Adrenal gland (tissue), 12 donors: ENCODE data around the gene CMIP. TPM values are rescaled to one million over a fixed set of nuclear protein-coding genes. Genes with fewer than 3 reads are reported as not detected.

ENCODE experiments used
- DNase-seq, 7 donors: peaks; one replicate each; pipeline ENCODE4 v3.0.0-alpha.2; 2019 to 2020
- H3K27ac ChIP-seq, 5 donors: fragments of 200-600 bp; sonication (generic) in 4 of 5; 1 replicate in 3 of 5; 2 replicates in 2 of 5; pipeline versions ENCODE4 v1.5.1 to v1.8.0; 2016 to 2020; ENCODE audit warnings: mild to moderate bottlenecking in 1 of 5
- H3K27me3 ChIP-seq: fragments of 200-600 bp; 2 replicates; pipeline ENCODE4 v1.8.0; 2021
- H3K36me3 ChIP-seq, 2 donors: fragments of 200-600 bp; replicated peaks in 1 of 2; 1 replicate in 1 of 2; 2 replicates in 1 of 2; pipeline versions ENCODE4 v1.5.1 to v1.8.0; 2018 to 2022
- H3K4me1 ChIP-seq, 2 donors: fragments of 200-600 bp; replicated peaks in 1 of 2; 1 replicate in 1 of 2; 2 replicates in 1 of 2; pipeline versions ENCODE4 v1.5.1 to v1.8.0; 2018 to 2021
- H3K4me3 ChIP-seq, 4 donors: fragments of 200-600 bp; sonication (generic) in 3 of 4; one replicate each; pipeline ENCODE4 v1.5.1; 2016 to 2018
- H3K9me3 ChIP-seq, 3 donors: fragments of 200-600 bp; sonication (generic) in 1 of 3; replicated peaks in 1 of 3; 1 replicate in 2 of 3; 2 replicates in 1 of 3; pipeline versions ENCODE4 v1.5.1 to v1.8.0; 2016 to 2021
- CTCF ChIP-seq, 6 experiments: fragments of 450-650 bp in 4 of 6; fragments of 200-600 bp in 2 of 6; sonication (generic) in 1 of 6; IDR thresholded peaks; 1 replicate in 5 of 6; 2 replicates in 1 of 6; pipeline versions ENCODE4 v1.5.1 to v1.8.0; 2016 to 2021; ENCODE audit warnings: antibody characterized with exemption in 6 of 6, mild to moderate bottlenecking in 2 of 6, moderate library complexity in 1 of 6
- POLR2A ChIP-seq, 2 donors: fragments of 450-650 bp; IDR thresholded peaks; one replicate each; pipeline ENCODE4 v1.6.1; 2017; ENCODE audit warnings: antibody characterized with exemption in 2 of 2, mild to moderate bottlenecking in 2 of 2, moderate library complexity in 1 of 2
- WGBS, 4 donors: extraction: QIAGEN DNeasy Blood & Tissue Kit in 2 of 4; methylation state at CpG; one replicate each; pipeline versions ENCODE4 v1.1.5 to v1.1.7; 2013 to 2017; 5-methylcytosine and 5-hydroxymethylcytosine counted together
- intact Hi-C, 2 donors: fragments of 100-400 bp; cut with DNase I; formaldehyde crosslinking; loops; one replicate each; pipeline versions ENCODE4 v1.14.1 to v1.15.0; 2022 to 2023
- polyA plus RNA-seq, 3 donors: library from polyadenylated mRNA; stranded (reverse); fragments of 200-250 nt in 2 of 3; fragments of 350-450 nt in 1 of 3; fragmentation: Illumina TruSeq in 1 of 3; extraction: RNeasy Lipid Tissue Mini Kit (QIAGEN cat#74804) in 1 of 3; gene quantifications; one replicate each; pipeline ENCODE4 v1.2.3, GENCODE V29; 2013 to 2014
- total RNA-seq, 9 donors: library from RNA; depleted of rRNA in 4 of 9; stranded (reverse); fragments of >200 nt in 4 of 9; fragments of 120-200 nt in 1 of 9; fragmentation: NEBNext Ultra II Directional in 1 of 9; extraction: Animal tissue kit (Norgen Biotek cat#: 25700) in 1 of 9; gene quantifications; one replicate each; pipeline versions ENCODE4 v1.1.0 to v1.2.4, GENCODE V29; 2013 to 2023
- donor health status: healthy with polysubstance abuse.
- donor health status: Bipolar disorder and iron deficiency.
- donor health status: DM: yes; HTN: yes; CAD: no.
- donor health status: DM: no; HTN: no; CAD: no.
- donor health status: DM: no; HTN: no; CAD: no.
- donor health status: DM: yes; HTN: yes; CAD: no.

CMIP gene
- total and polyA plus RNA-seq, 12 donors, result 8.1 to 87.9 (median 42.5) TPM

GRCh38 chr16:81480606-81481206 is 36.1 kb downstream of the CMIP start:
- H3K4me3 ChIP-seq, result no peak overlapping the region

GRCh38 chr16:81481207-81481821 is 36.7 kb downstream of the CMIP start:
- DNase-seq, result peak in 6 of 7 donors; percentile 63 to 86 (median 75)
- no peaks in the 10 kb centered on the region for H3K36me3 ChIP-seq
- peak overlapping the region in 3 of 5 donors; percentile 50 to 83 (median 74) for H3K27ac ChIP-seq
- no peak for TF ChIP-seq POLR2A (IDR thresholded peaks at IDR 0.05)
- TF ChIP-seq CTCF (IDR thresholded peaks at IDR 0.05), result no peak
- H3K4me1 ChIP-seq, result peaks cover 21 to 99% of the 10 kb centered on the region in 2 donors
- H3K4me3 ChIP-seq, result no peak overlapping the region
- no peaks in the 10 kb centered on the region for H3K9me3 ChIP-seq
- intact Hi-C loops, result no loop called here
- 48 to 72% (median 63%) methylated on average over 10 to 11 of the region's 11 CpGs for WGBS, 4 donors
- H3K27me3 ChIP-seq, result no peaks in the 10 kb centered on the region

More at GRCh38 chr16:81480606-81481206, 36.1 kb downstream of the CMIP start:
- H3K4me1 ChIP-seq, result peaks cover 17 to 92% of the 10 kb centered on the region in 2 donors
- no peaks in the 10 kb centered on the region for H3K36me3 ChIP-seq
- 82 to 90% (median 86%) methylated on average over 9 of the region's 9 CpGs for WGBS, 4 donors
- TF ChIP-seq POLR2A (IDR thresholded peaks at IDR 0.05), result no peak
- TF ChIP-seq CTCF (IDR thresholded peaks at IDR 0.05), result no peak
- peak overlapping the region in 3 of 5 donors; percentile 50 to 83 (median 74) for H3K27ac ChIP-seq
- H3K9me3 ChIP-seq, result no peaks in the 10 kb centered on the region
- DNase-seq, result no peak
- H3K27me3 ChIP-seq, result no peaks in the 10 kb centered on the region
- intact Hi-C loops, result no loop called here

- intact Hi-C loops, result no loop called here
- peaks cover 21 to 98% of the 10 kb centered on the region in 2 donors for H3K4me1 ChIP-seq
Measured at GRCh38 chr16:81482329-81483063, 37.9 kb downstream of the CMIP start.

More at GRCh38 chr16:81482329-81483063, 37.9 kb downstream of the CMIP start:
- WGBS, 4 donors, result 74 to 93% (median 81%) methylated on average over 4 to 15 of the region's 15 CpGs
- no peaks in the 10 kb centered on the region for H3K36me3 ChIP-seq
- no peaks in the 10 kb centered on the region for H3K27me3 ChIP-seq
- peak in 1 of 7 donors; percentile 50 for DNase-seq
- H3K9me3 ChIP-seq, result no peaks in the 10 kb centered on the region
- H3K27ac ChIP-seq, result peak overlapping the region in 4 of 5 donors; percentile 25 to 83 (median 62)
- TF ChIP-seq CTCF (IDR thresholded peaks at IDR 0.05), result no peak
- no peak overlapping the region for H3K4me3 ChIP-seq
